Left kidney (tissue), 1 donor: ENCODE data around the gene DVL1. TPM values are rescaled to one million over a fixed set of nuclear protein-coding genes. Genes with fewer than 3 reads are reported as not detected.

ENCODE experiments used
- polyA plus RNA-seq: library from polyadenylated mRNA; unstranded; fragments of 120-200 nt; gene quantifications from one replicate; pipeline ENCODE4 v1.2.1, GENCODE V29; 2013; ENCODE audit not compliant: insufficient read length

The DVL1 gene
- polyA plus RNA-seq, 1 donor = 22.0 TPM

Other genes starting within 250 kb of the DVL1 start
- gene C1orf159, start 233.3 kb downstream of the DVL1 start, polyA plus RNA-seq = 9.4 TPM
- 0.98 TPM for gene TTLL10, start 175.5 kb downstream of the DVL1 start, polyA plus RNA-seq
- gene TNFRSF18, start 142.8 kb downstream of the DVL1 start, polyA plus RNA-seq = 0.38 TPM
- gene TNFRSF4, start 135.3 kb downstream of the DVL1 start, polyA plus RNA-seq = 1.0 TPM
- gene SDF4, start 117.4 kb downstream of the DVL1 start, polyA plus RNA-seq = 109 TPM
- 19.0 TPM for gene B3GALT6, start 117.2 kb downstream of the DVL1 start, polyA plus RNA-seq
- gene C1QTNF12, start 102.7 kb downstream of the DVL1 start, polyA plus RNA-seq = 8.2 TPM
- 55.7 TPM for gene UBE2J2, start 75.6 kb downstream of the DVL1 start, polyA plus RNA-seq
- gene SCNN1D, start 69.0 kb downstream of the DVL1 start, polyA plus RNA-seq = 4.9 TPM
- 25.2 TPM for gene ACAP3, start 41.5 kb downstream of the DVL1 start, polyA plus RNA-seq
- 6.9 TPM for gene PUSL1, start 40.8 kb downstream of the DVL1 start, polyA plus RNA-seq
- 119 TPM for gene INTS11, start 24.8 kb downstream of the DVL1 start, polyA plus RNA-seq
- gene CPTP, start 24.6 kb downstream of the DVL1 start, polyA plus RNA-seq = 10.8 TPM
- gene TAS1R3, start 18.1 kb downstream of the DVL1 start, polyA plus RNA-seq = 0.37 TPM
- 147 TPM for gene MXRA8, start 9.1 kb upstream of the DVL1 start, polyA plus RNA-seq
- 50.6 TPM for gene AURKAIP1, start 25.8 kb upstream of the DVL1 start, polyA plus RNA-seq
- 353 TPM for gene CCNL2, start 49.9 kb upstream of the DVL1 start, polyA plus RNA-seq
- 111 TPM for gene MRPL20, start 57.9 kb upstream of the DVL1 start, polyA plus RNA-seq
- 8.5 TPM for gene ANKRD65, start 71.9 kb upstream of the DVL1 start, polyA plus RNA-seq
- gene VWA1, start 86.3 kb upstream of the DVL1 start, polyA plus RNA-seq = 36.0 TPM
- 1.7 TPM for gene ATAD3C, start 100.3 kb upstream of the DVL1 start, polyA plus RNA-seq
- gene ATAD3B, start 122.3 kb upstream of the DVL1 start, polyA plus RNA-seq = 19.5 TPM
- 21.5 TPM for gene ATAD3A, start 162.7 kb upstream of the DVL1 start, polyA plus RNA-seq
- 3.7 TPM for gene TMEM240, start 191.2 kb upstream of the DVL1 start, polyA plus RNA-seq
- gene SSU72, start 225.4 kb upstream of the DVL1 start, polyA plus RNA-seq = 82.2 TPM